K562 (cell line): ENCODE results near the gene KIAA0825. TPM values are rescaled to one million over a fixed set of nuclear protein-coding genes. Genes with fewer than 3 reads are reported as not detected.

ENCODE experiments used
- ATAC-seq: fragments of 200-7000 bp; cut with Tn5 transposase; 3 replicates; pipeline ENCODE4 v1.9.1; 2020; ENCODE audit warnings: moderate library complexity
- BruUV-seq: library from RNA; stranded (reverse); fragments of 400-500 nt; replicated peaks from 2 replicates; lab custom pipeline; 2021; lab: Mats Ljungman, UMichigan
- CTCF ChIA-PET: fragments of 300-600 bp; formaldehyde crosslinking; extraction: SDS; loops from one replicate; lab custom pipeline; 2021; ENCODE audit warnings: low intra/inter-chr PET ratio; lab: Yijun Ruan, JAX
- POLR2A ChIA-PET: fragments of 300-600, 350-650 bp; sonication (Branson Sonifier 250); formaldehyde crosslinking; extraction: SDS; loops from one replicate; lab custom pipeline; 2021; ENCODE audit warnings: antibody characterized with exemption, inconsistent platforms; lab: Yijun Ruan, JAX
- DNase-seq, 4 experiments: peaks; one replicate each; pipeline versions ENCODE4 v3.0.0 to v3.0.0-alpha.2; 2011 to 2018; ENCODE audit warnings: low spot score in 3 of 4, mixed read lengths in 3 of 4; ENCODE audit errors: extremely low read depth in 1 of 4
- FAIRE-seq: peaks from 2 replicates; lab custom pipeline; 2011; peaks lifted over from hg19 to GRCh38; lab: Jason Lieb, UNC
- H2AFZ ChIP-seq: 2 replicates; pipeline ENCODE4 v1.6.0; 2011; ENCODE audit warnings: low read depth, low read length, control low read depth, inconsistent platforms
- H3K27ac ChIP-seq: fragments of 200-600 bp; 3 replicates; pipeline ENCODE4 v1.8.0; 2011; ENCODE audit warnings: low read depth, mild to moderate bottlenecking, control low read depth, inconsistent platforms, low read length, moderate library complexity, mixed read lengths; ENCODE audit errors: extremely low read depth
- H3K27me3 ChIP-seq, 2 experiments: fragments of 300-600 bp in 1 of 2; 2 replicates in 1 of 2; 3 replicates in 1 of 2; pipeline versions ENCODE4 v1.6.0 to v1.8.0; 2011; ENCODE audit warnings: inconsistent platforms in 2 of 2, low read length in 2 of 2, mild to moderate bottlenecking in 1 of 2, mixed read lengths in 1 of 2, moderate library complexity in 1 of 2; ENCODE audit not compliant: control insufficient read depth in 2 of 2, insufficient read depth in 2 of 2
- H3K36me3 ChIP-seq: fragments of 300-600 bp; 3 replicates; pipeline ENCODE4 v1.8.0; 2011; ENCODE audit warnings: mild to moderate bottlenecking, low read length, inconsistent platforms; ENCODE audit not compliant: control insufficient read depth, insufficient read depth
- H3K4me1 ChIP-seq, 2 experiments: fragments of 200-600 bp in 1 of 2; replicated peaks in 1 of 2; 2 replicates in 1 of 2; 3 replicates in 1 of 2; pipeline versions ENCODE4 v1.5.1 to v1.8.0; 2011; ENCODE audit warnings: inconsistent platforms in 2 of 2, low read length in 2 of 2, mild to moderate bottlenecking in 1 of 2, mixed read lengths in 1 of 2, moderate library complexity in 1 of 2; ENCODE audit not compliant: control insufficient read depth in 2 of 2, insufficient read depth in 2 of 2
- H3K4me2 ChIP-seq: 2 replicates; pipeline ENCODE4 v1.6.1; 2011; ENCODE audit warnings: low read length, control low read depth, inconsistent platforms, mixed read lengths; ENCODE audit not compliant: insufficient read depth
- H3K4me3 ChIP-seq: fragments of 200-600 bp; sonication (generic), shearing (Covaris generic); 2 replicates; pipeline ENCODE4 v1.5.1; 2016; ENCODE audit warnings: control low read depth, inconsistent platforms
- H3K79me2 ChIP-seq: fragments of 200-600 bp; 3 replicates; pipeline ENCODE4 v1.8.0; 2011; ENCODE audit warnings: low read length, inconsistent platforms; ENCODE audit not compliant: control insufficient read depth, insufficient read depth
- H3K9ac ChIP-seq, 2 experiments: 2 replicates each; pipeline versions ENCODE4 v1.6.0 to v1.6.1; 2011; ENCODE audit warnings: low read depth in 2 of 2, low read length in 2 of 2, control low read depth in 1 of 2, inconsistent platforms in 1 of 2, mild to moderate bottlenecking in 1 of 2, mixed read lengths in 1 of 2; ENCODE audit not compliant: insufficient read depth in 1 of 2
- H3K9me1 ChIP-seq: one replicate; pipeline ENCODE4 v1.6.0; 2011; ENCODE audit warnings: inconsistent platforms, mild to moderate bottlenecking, low read length, moderate library complexity; ENCODE audit not compliant: control insufficient read depth, insufficient read depth
- H3K9me3 ChIP-seq: replicated peaks from 2 replicates; pipeline ENCODE4 v1.5.1; 2011; ENCODE audit warnings: low read depth, low read length, inconsistent platforms; ENCODE audit not compliant: control insufficient read depth, insufficient read depth
- H4K20me1 ChIP-seq: replicated peaks from 2 replicates; pipeline ENCODE4 v1.6.1; 2011; ENCODE audit warnings: low read length, inconsistent platforms, mixed read lengths; ENCODE audit not compliant: control insufficient read depth, insufficient read depth
- JUN ChIP-seq, 2 experiments: sonication (generic) in 1 of 2; formaldehyde crosslinking in 1 of 2; IDR thresholded peaks; 2 replicates each; pipeline versions ENCODE4 v1.6.1 to v1.8.0; 2012 to 2022; ENCODE audit warnings: borderline replicate concordance in 2 of 2, mild to moderate bottlenecking in 2 of 2, improper control_type of control experiment in 1 of 2, low read depth in 1 of 2, low read length in 1 of 2, missing genetic modification reagents in 1 of 2
- NFYB ChIP-seq: IDR thresholded peaks from 2 replicates; pipeline ENCODE4 v1.6.1; 2011; ENCODE audit warnings: mild to moderate bottlenecking, moderate library complexity; ENCODE audit not compliant: insufficient read length; ENCODE audit errors: extremely low read depth
- NRF1 ChIP-seq, 2 experiments: fragments of 450-650 bp; IDR thresholded peaks in 1 of 2; conservative IDR thresholded peaks in 1 of 2; 2 replicates each; pipeline ENCODE4 v1.6.1; 2014; ENCODE audit warnings: mild to moderate bottlenecking in 2 of 2
- PHB2 ChIP-seq: fragments of 450-650 bp; IDR thresholded peaks from 2 replicates; pipeline ENCODE4 v1.6.1; 2017; ENCODE audit warnings: low read depth
- POLR2B ChIP-seq: fragments of 450-650 bp; IDR thresholded peaks from 2 replicates; pipeline ENCODE4 v1.6.1; 2018; ENCODE audit warnings: low read depth; ENCODE audit not compliant: partially characterized antibody
- ZC3H8 ChIP-seq: fragments of 450-650 bp; IDR thresholded peaks from 2 replicates; pipeline ENCODE4 v1.6.1; 2017
- ZNF408 ChIP-seq: fragments of 250-450 bp; sonication (Bioruptor Pico); IDR thresholded peaks from 2 replicates; pipeline ENCODE4 v1.4.0; 2020; ENCODE audit warnings: low read depth, mild to moderate bottlenecking, moderate library complexity
- ZNF586 ChIP-seq: fragments of 450-650 bp; formaldehyde crosslinking; conservative IDR thresholded peaks from 2 replicates; pipeline ENCODE4 v1.4.0; 2020; ENCODE audit warnings: mild to moderate bottlenecking, moderate library complexity
- in situ Hi-C: fragments of 300-500 bp; cut with MboI; formaldehyde crosslinking; loops from 4 replicates; pipeline ENCODE4 v1.15.0; 2018; ENCODE audit warnings: inconsistent platforms, mixed read lengths
- intact Hi-C: fragments of 100-400 bp; cut with micrococcal nuclease; formaldehyde crosslinking; loops from 2 replicates; pipeline ENCODE4 v1.14.2; 2022
- polyA plus RNA-seq, 8 experiments: library from polyadenylated mRNA; depleted of rRNA in 4 of 8; stranded (reverse) in 5 of 8; unstranded in 3 of 8; fragments of >200 nt; fragmentation: Nextera tagmentation in 2 of 8; fragmentation: Illumina TruSeq in 1 of 8; extraction: Ambion mirVana in 2 of 8; extraction: Trizol in 1 of 8; gene quantifications; 2 replicates each; pipeline versions ENCODE4 v1.2.1 to v1.2.3, GENCODE V29; 2011 to 2014; ENCODE audit warnings: inconsistent platforms in 1 of 8, missing spikeins in 1 of 8
- total RNA-seq, 7 experiments: library from RNA; depleted of rRNA in 6 of 7; stranded (reverse); fragments of >200 nt in 6 of 7; fragmentation: Illumina TruSeq in 2 of 7; extraction: Trizol in 2 of 7; gene quantifications; 2 replicates each; pipeline versions ENCODE4 v1.2.1 to v1.2.3, GENCODE V29; 2011 to 2021; ENCODE audit warnings: low replicate concordance in 1 of 7
- TF ChIP-seq, protein P1 (sequence below): sonication (generic); formaldehyde crosslinking; IDR thresholded peaks from 2 replicates; pipeline ENCODE4 v1.5.0; 2020; ENCODE audit warnings: missing genetic modification reagents
- TF ChIP-seq, protein P2 (sequence below): sonication (generic); formaldehyde crosslinking; IDR thresholded peaks from 2 replicates; pipeline ENCODE4 v1.8.1; 2023; ENCODE audit warnings: mild to moderate bottlenecking, missing genetic modification reagents

The KIAA0825 gene
- total and polyA plus RNA-seq, 9 of the 15 experiments (the other 6 are each of a cell fraction or from before 2014, with no cell fraction given) = 0.05 to 0.36 (median 0.16) TPM; not detected in 1

DNA sequence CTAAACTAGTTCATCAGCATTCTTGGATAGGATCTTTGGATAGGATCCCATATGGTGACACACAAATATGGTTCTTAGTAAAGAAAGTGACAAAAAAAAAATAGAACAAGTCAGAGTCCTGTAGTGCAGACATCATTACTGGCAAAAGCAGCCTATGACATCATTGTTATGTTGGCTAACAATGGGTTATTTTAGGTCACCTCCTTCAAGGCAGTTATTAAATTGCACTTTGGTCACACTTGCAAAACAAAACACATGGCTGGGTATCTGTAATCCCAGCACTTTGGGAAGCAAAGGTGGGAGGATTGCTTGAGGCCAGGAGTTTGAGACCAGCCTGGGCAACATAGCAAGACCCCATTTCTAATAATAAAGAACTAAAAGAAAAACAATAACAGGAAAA lies 185.9 kb downstream of the KIAA0825 start:
- Histone ChIP-seq H3K27me3 (no peaks in the 10 kb centered on the region), H3K4me1 (no peaks in the 10 kb centered on the region), H4K20me1 (no peaks in the 10 kb centered on the region), H3K4me3 (no peak overlapping the region), H3K4me2 (no peak overlapping the region)
- POLR2A ChIA-PET = no interaction called here
- ATAC-seq = no peak
- no peak for TF ChIP-seq ZC3H8
- no peak for TF ChIP-seq POLR2B
- no peak for TF ChIP-seq NRF1 (conservative IDR thresholded peaks at IDR 0.05 in 1 of 2, IDR thresholded peaks at IDR 0.05 in 1 of 2)
- TF ChIP-seq NFYB = no peak
- TF ChIP-seq, protein P1, sequence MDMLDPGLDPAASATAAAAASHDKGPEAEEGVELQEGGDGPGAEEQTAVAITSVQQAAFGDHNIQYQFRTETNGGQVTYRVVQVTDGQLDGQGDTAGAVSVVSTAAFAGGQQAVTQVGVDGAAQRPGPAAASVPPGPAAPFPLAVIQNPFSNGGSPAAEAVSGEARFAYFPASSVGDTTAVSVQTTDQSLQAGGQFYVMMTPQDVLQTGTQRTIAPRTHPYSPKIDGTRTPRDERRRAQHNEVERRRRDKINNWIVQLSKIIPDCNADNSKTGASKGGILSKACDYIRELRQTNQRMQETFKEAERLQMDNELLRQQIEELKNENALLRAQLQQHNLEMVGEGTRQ (CRISPR knock-in tag) = no peak
- TF ChIP-seq PHB2 = no peak
- TF ChIP-seq ZNF586 = no peak
- TF ChIP-seq JUN (IDR thresholded peaks at IDR 0.05; ENCODE audit: borderline replicate concordance, low read depth, low read length) = no peak
- no peak for TF ChIP-seq JUN (CRISPR knock-in tag; IDR thresholded peaks at IDR 0.05; ENCODE audit: borderline replicate concordance)
- TF ChIP-seq ZNF408 (CRISPR knock-in tag) = no peak
- TF ChIP-seq, protein P2, sequence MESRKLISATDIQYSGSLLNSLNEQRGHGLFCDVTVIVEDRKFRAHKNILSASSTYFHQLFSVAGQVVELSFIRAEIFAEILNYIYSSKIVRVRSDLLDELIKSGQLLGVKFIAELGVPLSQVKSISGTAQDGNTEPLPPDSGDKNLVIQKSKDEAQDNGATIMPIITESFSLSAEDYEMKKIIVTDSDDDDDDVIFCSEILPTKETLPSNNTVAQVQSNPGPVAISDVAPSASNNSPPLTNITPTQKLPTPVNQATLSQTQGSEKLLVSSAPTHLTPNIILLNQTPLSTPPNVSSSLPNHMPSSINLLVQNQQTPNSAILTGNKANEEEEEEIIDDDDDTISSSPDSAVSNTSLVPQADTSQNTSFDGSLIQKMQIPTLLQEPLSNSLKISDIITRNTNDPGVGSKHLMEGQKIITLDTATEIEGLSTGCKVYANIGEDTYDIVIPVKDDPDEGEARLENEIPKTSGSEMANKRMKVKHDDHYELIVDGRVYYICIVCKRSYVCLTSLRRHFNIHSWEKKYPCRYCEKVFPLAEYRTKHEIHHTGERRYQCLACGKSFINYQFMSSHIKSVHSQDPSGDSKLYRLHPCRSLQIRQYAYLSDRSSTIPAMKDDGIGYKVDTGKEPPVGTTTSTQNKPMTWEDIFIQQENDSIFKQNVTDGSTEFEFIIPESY = no peak
- TF ChIP-seq, all 486 proteins: peak for 0
- Histone ChIP-seq H3K9ac (no peak overlapping the region), H3K36me3 (no peaks in the 10 kb centered on the region), H3K79me2 (no peaks in the 10 kb centered on the region), H3K27ac (no peak overlapping the region), H3K9me3 (no peaks in the 10 kb centered on the region), H3K9me1 (no peaks in the 10 kb centered on the region), H2AFZ (no peak overlapping the region)
- in situ Hi-C loops = no loop called here
- FAIRE-seq = no peak
- CTCF ChIA-PET = no interaction called here
- BruUV-seq = no TSS peak
- no peak for DNase-seq
- intact Hi-C loops = no loop called here
